AG09309 (cell line): ENCODE results near the gene OSER1.
A peak's percentile ranks its signal among the peaks of the same experiment; 100 is the strongest.
"Not testable (repeated sequence)": the region's sequence is repeated elsewhere in the genome, so short reads cannot be mapped to it uniquely, and the experiment has no call there.

Experiments used
- DNase-seq: peaks from one replicate; pipeline ENCODE4 v3.0.0-alpha.2; 2010; ENCODE audit warnings: low read depth
- H3K4me3 ChIP-seq: 2 replicates; pipeline ENCODE4 v1.5.1; 2011; ENCODE audit warnings: mild to moderate bottlenecking, low read depth, low read length, moderate library complexity; ENCODE audit not compliant: control insufficient read depth
- TF ChIP-seq, protein P1 (sequence below): IDR thresholded peaks from 2 replicates; pipeline ENCODE4 v1.5.1; 2011; ENCODE audit warnings: mild to moderate bottlenecking, low read depth, low read length, inconsistent platforms; ENCODE audit not compliant: insufficient read depth, control insufficient read depth; ENCODE audit errors: missing control alignments

OSER1 gene

DNA sequence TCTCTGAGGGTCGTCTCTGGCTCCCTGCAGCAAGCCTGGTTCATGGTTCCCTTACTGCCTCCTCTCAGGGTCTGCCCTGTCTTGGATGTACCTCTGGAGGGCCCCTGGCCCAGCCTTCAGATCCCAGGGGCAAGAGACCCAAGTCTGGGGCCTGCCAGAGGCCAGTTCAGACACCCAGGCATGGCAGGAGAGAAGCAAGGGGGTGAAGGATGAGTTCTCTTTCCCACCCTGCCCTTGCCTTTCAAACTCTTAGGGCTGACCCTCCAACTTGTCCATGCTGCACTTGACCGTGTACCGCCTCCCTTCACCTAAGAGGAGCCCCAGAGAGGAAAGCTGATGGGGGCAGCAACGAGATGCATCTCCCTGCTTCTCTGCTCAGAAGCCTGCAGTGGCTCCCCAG is 40.7 kb upstream of the OSER1 start:
- H3K4me3 ChIP-seq: no peak overlapping the region
- no peak for DNase-seq
- TF ChIP-seq, protein P1, sequence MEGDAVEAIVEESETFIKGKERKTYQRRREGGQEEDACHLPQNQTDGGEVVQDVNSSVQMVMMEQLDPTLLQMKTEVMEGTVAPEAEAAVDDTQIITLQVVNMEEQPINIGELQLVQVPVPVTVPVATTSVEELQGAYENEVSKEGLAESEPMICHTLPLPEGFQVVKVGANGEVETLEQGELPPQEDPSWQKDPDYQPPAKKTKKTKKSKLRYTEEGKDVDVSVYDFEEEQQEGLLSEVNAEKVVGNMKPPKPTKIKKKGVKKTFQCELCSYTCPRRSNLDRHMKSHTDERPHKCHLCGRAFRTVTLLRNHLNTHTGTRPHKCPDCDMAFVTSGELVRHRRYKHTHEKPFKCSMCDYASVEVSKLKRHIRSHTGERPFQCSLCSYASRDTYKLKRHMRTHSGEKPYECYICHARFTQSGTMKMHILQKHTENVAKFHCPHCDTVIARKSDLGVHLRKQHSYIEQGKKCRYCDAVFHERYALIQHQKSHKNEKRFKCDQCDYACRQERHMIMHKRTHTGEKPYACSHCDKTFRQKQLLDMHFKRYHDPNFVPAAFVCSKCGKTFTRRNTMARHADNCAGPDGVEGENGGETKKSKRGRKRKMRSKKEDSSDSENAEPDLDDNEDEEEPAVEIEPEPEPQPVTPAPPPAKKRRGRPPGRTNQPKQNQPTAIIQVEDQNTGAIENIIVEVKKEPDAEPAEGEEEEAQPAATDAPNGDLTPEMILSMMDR: no peak

DNA sequence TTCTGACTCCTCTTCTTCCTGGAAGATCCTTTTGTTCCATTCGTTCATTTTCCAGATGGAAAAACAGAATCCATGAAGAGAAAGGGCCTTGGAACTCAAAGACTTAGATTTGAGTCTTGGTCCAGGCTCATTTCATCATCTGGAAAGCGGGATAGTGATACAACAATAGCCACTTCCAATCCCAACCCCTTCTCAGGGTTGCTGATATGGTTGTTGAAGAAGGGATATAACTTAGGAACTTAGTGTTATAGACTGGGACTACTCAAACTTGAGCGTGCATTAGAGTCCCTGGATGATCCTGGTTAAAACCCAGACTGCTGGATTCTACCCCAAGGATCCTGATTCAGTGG is 37.8 kb upstream of the OSER1 start:
- DNase-seq: no peak
- no peak overlapping the region for H3K4me3 ChIP-seq
- TF ChIP-seq, protein P1: no peak

DNA sequence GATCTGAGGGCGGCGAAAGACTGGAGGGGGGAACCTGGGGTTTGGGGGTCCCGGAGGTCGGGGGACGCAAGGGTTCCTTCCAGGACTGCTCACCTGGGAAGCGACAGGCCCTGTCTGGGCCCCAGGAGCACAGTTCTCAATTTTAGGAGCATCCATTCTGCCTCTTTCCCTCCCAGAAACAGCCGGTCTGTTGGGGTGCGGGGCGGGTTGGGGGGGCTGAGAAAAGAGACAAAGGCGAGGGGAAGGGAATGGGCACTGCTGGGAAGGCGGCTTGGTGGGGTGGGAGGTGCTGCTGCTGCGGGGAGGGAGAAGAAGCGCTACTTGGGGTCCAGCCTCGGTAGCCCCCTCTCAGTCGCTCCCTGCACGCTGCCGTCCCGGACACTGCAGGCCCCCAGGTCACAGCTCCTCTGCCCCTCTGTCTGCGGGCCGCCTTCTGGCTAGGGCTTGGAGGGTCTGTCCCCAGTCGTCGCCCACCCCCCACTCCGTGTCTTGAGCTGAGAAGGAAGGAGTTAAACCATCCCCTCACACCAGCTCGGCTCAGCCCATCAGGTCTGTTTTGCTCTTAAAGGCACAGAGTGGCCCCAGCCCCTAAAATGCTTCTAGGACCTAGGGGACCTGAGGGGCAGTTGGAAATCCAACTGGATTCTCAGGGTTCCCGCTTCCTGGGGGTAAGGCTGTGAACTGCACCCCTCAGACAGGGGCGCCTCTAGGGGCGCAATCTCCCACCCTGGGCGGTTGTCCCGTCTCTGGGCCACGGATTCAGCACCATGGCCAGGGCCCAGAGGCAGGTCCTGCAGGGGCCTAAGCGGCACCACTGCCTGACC is 37.2 kb upstream of the OSER1 start:
- TF ChIP-seq, protein P1: peak; percentile 44
- DNase-seq: no peak
- no peak overlapping the region for H3K4me3 ChIP-seq

DNA sequence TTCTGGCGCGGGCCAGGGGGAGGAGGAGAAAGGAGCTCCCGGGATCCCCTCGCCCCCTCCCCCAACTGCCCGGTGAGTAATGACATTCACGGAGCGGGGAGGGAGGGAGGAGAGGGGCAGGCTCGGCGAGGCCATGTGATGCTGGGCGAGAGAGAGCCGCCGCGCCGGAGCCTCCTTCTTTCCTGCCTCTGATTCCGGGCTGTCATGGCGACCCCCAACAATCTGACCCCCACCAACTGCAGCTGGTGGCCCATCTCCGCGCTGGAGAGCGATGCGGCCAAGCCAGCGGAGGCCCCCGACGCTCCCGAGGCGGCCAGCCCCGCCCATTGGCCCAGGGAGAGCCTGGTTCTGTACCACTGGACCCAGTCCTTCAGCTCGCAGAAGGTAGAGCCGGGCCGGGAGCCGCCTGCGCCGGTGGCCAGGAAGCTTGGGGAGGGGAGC is 36.6 kb upstream of the OSER1 start, which contains the start of gene GDAP1L1:
Gene GDAP1L1 (plus strand): TSS at position 178 of the 441 bp plus-strand sequence. CDS start 27 bp downstream, at position 205.
- peak within 1 kb of the TSS; percentile 26 for H3K4me3 ChIP-seq
- no peak for DNase-seq
- TF ChIP-seq, protein P1: no peak

DNA sequence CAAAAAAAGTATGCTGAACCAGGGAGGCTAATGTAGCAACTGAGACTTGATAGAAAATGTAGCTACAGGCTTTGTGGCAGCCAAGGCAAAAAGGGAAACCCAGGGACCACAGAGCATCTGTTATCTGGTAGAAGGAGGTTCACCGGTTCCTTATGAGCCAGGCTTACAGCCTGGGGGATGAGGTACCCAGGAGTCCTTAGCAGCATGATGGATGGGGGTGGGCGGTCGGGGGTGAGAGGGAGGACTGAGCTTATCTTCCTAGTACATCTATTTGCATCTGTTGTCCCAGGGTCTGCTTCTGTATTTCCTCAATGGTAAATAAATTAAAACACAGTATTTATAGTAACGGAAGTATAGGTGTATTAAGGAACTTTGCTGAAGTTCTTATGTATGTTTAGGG is 35.4 kb upstream of the OSER1 start:
- DNase-seq: no peak
- TF ChIP-seq, protein P1: no peak
- H3K4me3 ChIP-seq: no peak overlapping the region

DNA sequence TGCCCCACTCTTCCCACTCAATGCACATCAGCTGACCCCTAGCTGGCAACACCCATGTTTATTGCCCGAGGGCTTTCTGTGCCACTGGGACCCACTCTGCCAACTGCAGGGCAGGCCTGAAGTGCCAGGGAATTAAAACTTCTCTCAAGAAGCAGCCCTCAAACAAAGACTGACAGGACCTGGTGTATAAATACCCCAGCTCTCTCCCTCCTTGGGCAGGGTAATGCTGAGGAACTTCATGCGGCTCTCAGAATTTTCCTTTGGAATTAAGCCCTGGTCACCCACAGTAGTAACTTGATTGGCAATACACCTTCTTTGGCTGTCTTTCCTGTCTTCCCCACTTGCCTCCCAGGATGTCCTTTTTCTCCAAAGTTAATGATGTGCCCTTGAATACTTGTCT is 31.2 kb upstream of the OSER1 start:
- TF ChIP-seq, protein P1: no peak
- H3K4me3 ChIP-seq: no peak overlapping the region
- DNase-seq: no peak

DNA sequence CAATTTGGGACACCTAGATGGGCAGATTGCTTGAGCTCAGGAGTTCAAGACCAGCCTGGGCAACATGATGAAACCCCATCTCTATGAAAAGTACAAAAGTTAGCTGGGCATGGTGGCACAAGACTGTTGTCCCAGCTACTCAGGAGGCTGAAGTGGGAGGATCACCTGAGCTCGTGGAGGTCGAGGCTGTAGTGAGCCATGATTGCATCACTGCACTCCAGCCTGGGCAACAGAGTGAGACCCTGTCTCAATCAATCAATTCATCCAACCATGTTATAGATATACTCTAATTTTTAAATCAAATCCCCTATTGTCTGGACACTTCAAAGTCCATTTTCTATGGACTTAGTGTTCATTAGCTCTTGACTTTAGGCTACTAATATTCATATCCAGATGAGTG is 26.3 kb upstream of the OSER1 start:
- DNase-seq, H3K4me3 ChIP-seq: not testable (repeated sequence)
